EH (cell line): ENCODE data around the gene UQCR11.

Source experiments
- DNase-seq: peaks from one replicate; pipeline ENCODE4 v3.0.0-alpha.2; 2015; ENCODE audit warnings: low read depth

UQCR11 gene

GRCh38 chr19:1615156-1615765 lies 10.0 kb upstream of the UQCR11 start:
- DNase-seq: no peak

GRCh38 chr19:1613808-1614570 lies 8.7 kb upstream of the UQCR11 start:
- DNase-seq: no peak

- DNase-seq: no peak
Observed at GRCh38 chr19:1613146-1613545, 7.9 kb upstream of the UQCR11 start.

GRCh38 chr19:1612114-1613086 lies 7.1 kb upstream of the UQCR11 start:
- no peak for DNase-seq

GRCh38 chr19:1611353-1611752 lies 6.1 kb upstream of the UQCR11 start:
- no peak for DNase-seq

- no peak for DNase-seq
Observed at GRCh38 chr19:1610579-1610978, 5.3 kb upstream of the UQCR11 start.

GRCh38 chr19:1609680-1610474 lies 4.6 kb upstream of the UQCR11 start:
- DNase-seq: no peak

- no peak for DNase-seq
Observed at GRCh38 chr19:1609103-1609396, 3.8 kb upstream of the UQCR11 start.

- peak; percentile 31 for DNase-seq
Observed at GRCh38 chr19:1608359-1609102, 3.3 kb upstream of the UQCR11 start.

- DNase-seq: no peak
Observed at GRCh38 chr19:1606138-1606651, 933 bp upstream of the UQCR11 start.

- no peak for DNase-seq
Observed at GRCh38 chr19:1602091-1602707, 3.1 kb downstream of the UQCR11 start.

- DNase-seq: no peak
Observed at GRCh38 chr19:1601613-1602064, 3.6 kb downstream of the UQCR11 start.

GRCh38 chr19:1599460-1599846 lies 5.8 kb downstream of the UQCR11 start:
- no peak for DNase-seq

- no peak for DNase-seq
Observed at GRCh38 chr19:1598777-1599459, 6.3 kb downstream of the UQCR11 start.

GRCh38 chr19:1593501-1593772 lies 11.8 kb downstream of the UQCR11 start:
- no peak for DNase-seq

GRCh38 chr19:1592755-1593500 lies 12.3 kb downstream of the UQCR11 start, which contains the start of gene MBD3:
TSS of gene MBD3 (minus strand) at chr19:1592865. CDS start at chr19:1592631, 234 bp downstream.
- DNase-seq: peak; percentile 93

GRCh38 chr19:1592024-1592754 lies 13.1 kb downstream of the UQCR11 start:
- DNase-seq: peak; percentile 89

GRCh38 chr19:1591421-1592023 lies 13.7 kb downstream of the UQCR11 start:
- peak; percentile 11 for DNase-seq
